GM12872 (cell line): ENCODE results near the gene NLE1.

ENCODE experiments used
- CTCF ChIP-seq: IDR thresholded peaks from 3 replicates; pipeline ENCODE4 v1.5.1; 2011; ENCODE audit warnings: low read depth, mild to moderate bottlenecking, low read length, moderate library complexity; ENCODE audit not compliant: insufficient read depth

NLE1 gene

GRCh38 chr17:35167666-35168065 is 25.6 kb upstream of the NLE1 start:
- TF ChIP-seq CTCF = no peak

- TF ChIP-seq CTCF = no peak
These were observed 24.9 kb upstream of the NLE1 start for GRCh38 chr17:35167046-35167445.

GRCh38 chr17:35166526-35166925 is 24.4 kb upstream of the NLE1 start:
- no peak for TF ChIP-seq CTCF

- no peak for TF ChIP-seq CTCF
These were observed 22.6 kb upstream of the NLE1 start for GRCh38 chr17:35164716-35165115.

- no peak for TF ChIP-seq CTCF
These were observed 21.8 kb upstream of the NLE1 start for GRCh38 chr17:35163886-35164285.

GRCh38 chr17:35162755-35163154 is 20.7 kb upstream of the NLE1 start:
- TF ChIP-seq CTCF = no peak

GRCh38 chr17:35161281-35161761 is 19.2 kb upstream of the NLE1 start:
- no peak for TF ChIP-seq CTCF
